Keratinocyte (primary cell): ENCODE measurements around the gene ATF7IP. TPM values are rescaled to one million over a fixed set of nuclear protein-coding genes. Genes with fewer than 3 reads are reported as not detected.
"Not testable (repeated sequence)": the region's sequence is repeated elsewhere in the genome, so short reads cannot be mapped to it uniquely, and the experiment has no call there.

Source experiments
- DNase-seq: peaks from one replicate; pipeline ENCODE4 v3.0.0-alpha.2; 2011; ENCODE audit warnings: low read depth, missing footprints, low spot score
- FAIRE-seq: peaks from 2 replicates; lab custom pipeline; 2011; peaks lifted over from hg19 to GRCh38; lab: Jason Lieb, UNC
- H2AFZ ChIP-seq: 2 replicates; pipeline ENCODE4 v1.6.0; 2012; ENCODE audit warnings: low read length, control low read depth, inconsistent platforms; ENCODE audit not compliant: control insufficient read depth
- H3K27ac ChIP-seq: 2 replicates; pipeline ENCODE4 v1.5.1; 2011; ENCODE audit warnings: low read length; ENCODE audit not compliant: control insufficient read depth, insufficient read depth
- H3K27me3 ChIP-seq: 3 replicates; pipeline ENCODE4 v1.6.0; 2011; ENCODE audit warnings: low read length; ENCODE audit not compliant: control insufficient read depth, insufficient read depth; ENCODE audit errors: extremely low read depth
- H3K36me3 ChIP-seq, 2 experiments: 2 replicates in 1 of 2; 3 replicates in 1 of 2; pipeline ENCODE4 v1.5.1; 2011; ENCODE audit warnings: low read length in 2 of 2, mild to moderate bottlenecking in 1 of 2; ENCODE audit not compliant: control insufficient read depth in 2 of 2, insufficient read depth in 2 of 2; ENCODE audit errors: extremely low read depth in 1 of 2
- H3K4me1 ChIP-seq: 3 replicates; pipeline ENCODE4 v1.5.1; 2011; ENCODE audit warnings: low read length; ENCODE audit not compliant: control insufficient read depth, insufficient read depth; ENCODE audit errors: extremely low read depth
- H3K4me2 ChIP-seq: 3 replicates; pipeline ENCODE4 v1.6.0; 2011; ENCODE audit warnings: low read depth, low read length; ENCODE audit not compliant: control insufficient read depth, insufficient read depth; ENCODE audit errors: extremely low read depth
- H3K4me3 ChIP-seq, 3 experiments: fragments of 200-600 bp in 1 of 3; sonication (generic) in 1 of 3; 2 replicates in 2 of 3; 3 replicates in 1 of 3; pipeline ENCODE4 v1.5.1; 2011 to 2016; ENCODE audit warnings: low read length in 3 of 3, mild to moderate bottlenecking in 3 of 3, control low read depth in 2 of 3, inconsistent platforms in 1 of 3, low read depth in 1 of 3, mixed read lengths in 1 of 3, mixed run types in 1 of 3, moderate library complexity in 1 of 3; ENCODE audit not compliant: control insufficient read depth in 2 of 3, insufficient read depth in 2 of 3; ENCODE audit errors: extremely low read depth in 1 of 3
- H3K79me2 ChIP-seq: 2 replicates; pipeline ENCODE4 v1.6.0; 2012; ENCODE audit warnings: low read length; ENCODE audit not compliant: control insufficient read depth, insufficient read depth
- H3K9ac ChIP-seq: 3 replicates; pipeline ENCODE4 v1.6.0; 2011; ENCODE audit warnings: low read length; ENCODE audit not compliant: control insufficient read depth, insufficient read depth; ENCODE audit errors: extremely low read depth
- H3K9me1 ChIP-seq: 3 replicates; pipeline ENCODE4 v1.6.0; 2011; ENCODE audit warnings: low read length; ENCODE audit not compliant: control insufficient read depth, insufficient read depth; ENCODE audit errors: extremely low read depth
- H3K9me3 ChIP-seq: 2 replicates; pipeline ENCODE4 v1.5.1; 2012; ENCODE audit warnings: low read depth, low read length; ENCODE audit not compliant: control insufficient read depth
- H4K20me1 ChIP-seq: 3 replicates; pipeline ENCODE4 v1.6.0; 2011; ENCODE audit warnings: low read length; ENCODE audit not compliant: control insufficient read depth, insufficient read depth; ENCODE audit errors: extremely low read depth
- EZH2 ChIP-seq: IDR thresholded peaks from one replicate; pipeline ENCODE4 v1.6.1; 2012; ENCODE audit warnings: inconsistent platforms, mild to moderate bottlenecking, low read length, moderate library complexity
- dilution Hi-C: fragments of 300-500 bp; cut with MboI; formaldehyde crosslinking; loops from one replicate; pipeline ENCODE4 v1.7.0; 2020; ENCODE audit warnings: low sequenced_read_pairs; ENCODE audit not compliant: extremely low pct_ligation_motif_present
- polyA plus RNA-seq, 5 experiments: library from polyadenylated mRNA; depleted of rRNA in 3 of 5; stranded (reverse) in 3 of 5; stranded (forward) in 1 of 5; unstranded in 1 of 5; fragments of >200 nt; gene quantifications; 1 replicate in 1 of 5; 2 replicates in 3 of 5; 3 replicates in 1 of 5; pipeline versions ENCODE4 v1.2.1 to v1.2.3, GENCODE V29; 2011 to 2012; ENCODE audit warnings: missing spikeins in 2 of 5, low read depth in 1 of 5, low replicate concordance in 1 of 5
- TF ChIP-seq, protein P1 (sequence below), 3 experiments: IDR thresholded peaks in 1 of 3; conservative IDR thresholded peaks in 1 of 3; optimal IDR thresholded peaks in 1 of 3; 2 replicates in 2 of 3; 3 replicates in 1 of 3; pipeline versions ENCODE3 to v1.5.1; 2011; ENCODE audit warnings: low read length in 3 of 3, mild to moderate bottlenecking in 3 of 3, moderate library complexity in 2 of 3, control low read depth in 1 of 3, inconsistent platforms in 1 of 3; ENCODE audit not compliant: insufficient read depth in 2 of 3; ENCODE audit errors: extremely low read depth in 1 of 3

ATF7IP gene
- polyA plus RNA-seq, 1 donor (not counting 4 experiments of a cell fraction or from before 2014, with no cell fraction given), result 16.3 TPM

GRCh38 chr12:14354665-14355064, 10.8 kb upstream of the ATF7IP start:
- H3K9me1 ChIP-seq, H3K27ac ChIP-seq, FAIRE-seq, H3K36me3 ChIP-seq, H3K4me3 ChIP-seq, H3K79me2 ChIP-seq, H3K4me1 ChIP-seq, H4K20me1 ChIP-seq, H3K9ac ChIP-seq, H3K4me2 ChIP-seq, DNase-seq, H3K9me3 ChIP-seq, H2AFZ ChIP-seq, dilution Hi-C loops, H3K27me3 ChIP-seq: not testable (repeated sequence)

DNA sequence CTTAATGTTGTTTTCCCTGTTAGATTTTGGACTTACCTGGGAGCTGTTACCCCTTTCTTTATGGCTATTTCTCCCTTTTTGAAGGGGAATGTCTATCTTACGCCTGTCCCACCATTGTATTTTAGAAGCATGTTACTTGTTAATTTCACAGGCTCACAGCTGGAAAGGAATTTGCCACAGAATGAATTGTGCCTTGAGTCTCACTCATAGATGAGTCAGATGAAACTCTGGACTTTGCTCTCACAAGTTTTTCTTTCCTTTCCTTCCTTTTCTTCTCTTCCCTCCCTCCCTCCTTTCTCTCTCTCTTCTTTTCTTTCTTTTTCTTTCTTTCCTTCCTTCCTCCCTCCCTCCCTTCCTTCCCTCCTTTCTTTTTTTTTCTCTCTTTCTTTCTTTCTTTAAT, 9.3 kb upstream of the ATF7IP start:
- Histone ChIP-seq H3K4me1 (no peaks in the 10 kb centered on the region), H3K36me3 (no peaks in the 10 kb centered on the region), H3K27me3 (no peaks in the 10 kb centered on the region), H3K4me2 (no peak overlapping the region), H3K27ac (no peak overlapping the region), H3K9ac (no peak overlapping the region), H3K79me2 (no peaks in the 10 kb centered on the region), H3K9me3 (peaks cover 2% of the 10 kb centered on the region), H2AFZ (no peak overlapping the region), H4K20me1 (no peaks in the 10 kb centered on the region), H3K4me3 (no peak overlapping the region), H3K9me1 (no peaks in the 10 kb centered on the region)
- FAIRE-seq (no peak), DNase-seq (no peak)
- TF ChIP-seq, protein P1, sequence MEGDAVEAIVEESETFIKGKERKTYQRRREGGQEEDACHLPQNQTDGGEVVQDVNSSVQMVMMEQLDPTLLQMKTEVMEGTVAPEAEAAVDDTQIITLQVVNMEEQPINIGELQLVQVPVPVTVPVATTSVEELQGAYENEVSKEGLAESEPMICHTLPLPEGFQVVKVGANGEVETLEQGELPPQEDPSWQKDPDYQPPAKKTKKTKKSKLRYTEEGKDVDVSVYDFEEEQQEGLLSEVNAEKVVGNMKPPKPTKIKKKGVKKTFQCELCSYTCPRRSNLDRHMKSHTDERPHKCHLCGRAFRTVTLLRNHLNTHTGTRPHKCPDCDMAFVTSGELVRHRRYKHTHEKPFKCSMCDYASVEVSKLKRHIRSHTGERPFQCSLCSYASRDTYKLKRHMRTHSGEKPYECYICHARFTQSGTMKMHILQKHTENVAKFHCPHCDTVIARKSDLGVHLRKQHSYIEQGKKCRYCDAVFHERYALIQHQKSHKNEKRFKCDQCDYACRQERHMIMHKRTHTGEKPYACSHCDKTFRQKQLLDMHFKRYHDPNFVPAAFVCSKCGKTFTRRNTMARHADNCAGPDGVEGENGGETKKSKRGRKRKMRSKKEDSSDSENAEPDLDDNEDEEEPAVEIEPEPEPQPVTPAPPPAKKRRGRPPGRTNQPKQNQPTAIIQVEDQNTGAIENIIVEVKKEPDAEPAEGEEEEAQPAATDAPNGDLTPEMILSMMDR (optimal IDR thresholded peaks at IDR 0.05 in 1 of 3, IDR thresholded peaks at IDR 0.05 in 1 of 3, conservative IDR thresholded peaks at IDR 0.05 in 1 of 3; ENCODE audit: extremely low read depth in 1 of 3, insufficient read depth in 2 of 3, low read length in 3 of 3), result no peak
- TF ChIP-seq EZH2, result no peak
- dilution Hi-C loops, result no loop called here

DNA sequence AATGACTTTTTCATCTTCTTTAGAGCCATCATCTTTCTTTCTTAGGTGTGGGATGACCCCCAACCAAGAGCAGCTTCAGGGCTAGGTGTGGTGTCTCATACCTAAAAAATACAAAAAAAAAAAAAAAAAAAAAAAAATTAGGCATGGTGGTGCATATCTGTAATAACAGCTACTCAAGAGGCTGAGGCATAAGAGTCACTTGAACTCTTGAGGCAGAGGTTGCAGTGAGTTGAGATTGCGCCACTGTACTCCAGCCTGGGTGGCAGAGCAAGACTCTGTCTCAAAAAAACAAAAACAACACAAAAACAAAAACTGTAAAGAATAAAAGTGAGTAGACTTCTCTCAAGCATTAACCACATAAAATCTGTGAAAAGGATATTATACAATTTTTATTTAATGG, 8.0 kb upstream of the ATF7IP start:
- H4K20me1 ChIP-seq, result no peaks in the 10 kb centered on the region
- no peak for DNase-seq
- no peaks in the 10 kb centered on the region for H3K79me2 ChIP-seq
- dilution Hi-C loops, result no loop called here
- no peaks in the 10 kb centered on the region for H3K9me3 ChIP-seq
- no peaks in the 10 kb centered on the region for H3K4me1 ChIP-seq
- H3K27me3 ChIP-seq, result no peaks in the 10 kb centered on the region
- no peak overlapping the region for H3K27ac ChIP-seq
- no peak for FAIRE-seq
- H3K9me1 ChIP-seq, result no peaks in the 10 kb centered on the region
- H3K36me3 ChIP-seq, result no peaks in the 10 kb centered on the region
- no peak for TF ChIP-seq EZH2
- TF ChIP-seq, protein P1 (optimal IDR thresholded peaks at IDR 0.05 in 1 of 3, IDR thresholded peaks at IDR 0.05 in 1 of 3, conservative IDR thresholded peaks at IDR 0.05 in 1 of 3; ENCODE audit: extremely low read depth in 1 of 3, insufficient read depth in 2 of 3, low read length in 3 of 3), result no peak
- H2AFZ ChIP-seq, result no peak overlapping the region
- H3K9ac ChIP-seq, result no peak overlapping the region
- H3K4me3 ChIP-seq, result no peak overlapping the region
- no peak overlapping the region for H3K4me2 ChIP-seq
